Body of pancreas (tissue), 4 donors: ENCODE measurements around the gene RPH3AL.

Experiments used
- POLR2A ChIP-seq, 3 donors: fragments of 450-650 bp; IDR thresholded peaks; one replicate each; pipeline ENCODE4 v1.6.1; 2016; ENCODE audit warnings: antibody characterized with exemption in 3 of 3, mild to moderate bottlenecking in 2 of 3
- TF ChIP-seq, protein P1 (sequence below), 7 experiments: fragments of 450-650 bp in 4 of 7; fragments of 200-600 bp in 3 of 7; sonication (generic) in 3 of 7; IDR thresholded peaks; one replicate each; pipeline ENCODE4 v1.5.1; 2016 to 2019; ENCODE audit warnings: antibody characterized with exemption in 7 of 7

DNA sequence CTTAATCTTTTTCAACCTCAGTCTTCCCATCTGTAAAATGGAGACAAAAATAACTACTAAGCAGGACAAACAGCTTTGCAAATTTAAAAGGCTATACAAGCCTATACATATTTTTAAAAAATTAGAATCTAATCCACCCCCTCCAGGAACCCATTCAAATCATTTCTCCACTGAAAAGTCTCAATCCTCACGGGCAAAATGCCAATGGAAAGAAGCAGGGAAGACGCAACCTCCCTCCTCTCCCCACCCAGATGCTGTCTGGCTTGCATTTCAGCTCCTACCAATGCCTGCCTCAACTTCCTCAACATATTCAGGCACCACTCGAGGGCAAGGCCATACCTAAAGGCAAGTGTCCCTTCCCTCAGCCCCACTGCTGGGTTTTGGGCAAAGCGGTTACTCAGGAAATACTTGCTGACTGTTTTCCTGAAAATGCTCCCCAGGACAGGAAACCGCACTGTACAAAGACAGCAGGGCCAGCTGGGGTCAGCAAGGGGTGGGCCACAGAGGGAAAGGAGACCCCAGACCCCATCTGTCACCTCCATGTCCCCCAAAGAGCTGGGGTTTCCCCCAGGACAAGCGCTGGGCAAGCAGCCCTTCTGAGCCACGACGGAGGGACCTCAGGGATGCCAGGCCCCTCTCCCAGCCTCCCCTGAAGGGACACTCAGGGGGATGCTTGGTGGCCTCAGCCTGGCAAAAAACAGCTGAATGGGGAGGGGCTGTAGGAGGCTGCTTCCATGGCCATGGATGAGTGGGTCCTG lies 123.5 kb downstream of the RPH3AL start:
- TF ChIP-seq, protein P1, sequence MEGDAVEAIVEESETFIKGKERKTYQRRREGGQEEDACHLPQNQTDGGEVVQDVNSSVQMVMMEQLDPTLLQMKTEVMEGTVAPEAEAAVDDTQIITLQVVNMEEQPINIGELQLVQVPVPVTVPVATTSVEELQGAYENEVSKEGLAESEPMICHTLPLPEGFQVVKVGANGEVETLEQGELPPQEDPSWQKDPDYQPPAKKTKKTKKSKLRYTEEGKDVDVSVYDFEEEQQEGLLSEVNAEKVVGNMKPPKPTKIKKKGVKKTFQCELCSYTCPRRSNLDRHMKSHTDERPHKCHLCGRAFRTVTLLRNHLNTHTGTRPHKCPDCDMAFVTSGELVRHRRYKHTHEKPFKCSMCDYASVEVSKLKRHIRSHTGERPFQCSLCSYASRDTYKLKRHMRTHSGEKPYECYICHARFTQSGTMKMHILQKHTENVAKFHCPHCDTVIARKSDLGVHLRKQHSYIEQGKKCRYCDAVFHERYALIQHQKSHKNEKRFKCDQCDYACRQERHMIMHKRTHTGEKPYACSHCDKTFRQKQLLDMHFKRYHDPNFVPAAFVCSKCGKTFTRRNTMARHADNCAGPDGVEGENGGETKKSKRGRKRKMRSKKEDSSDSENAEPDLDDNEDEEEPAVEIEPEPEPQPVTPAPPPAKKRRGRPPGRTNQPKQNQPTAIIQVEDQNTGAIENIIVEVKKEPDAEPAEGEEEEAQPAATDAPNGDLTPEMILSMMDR (IDR thresholded peaks at IDR 0.05): no peak
- no peak for TF ChIP-seq POLR2A (IDR thresholded peaks at IDR 0.05)
